Ectodermal cell (in vitro differentiated cells): ENCODE measurements around the gene TMEM250.

Source experiments
- H3K27ac ChIP-seq: 2 replicates; pipeline ENCODE4 v1.7.0; 2013; ENCODE audit warnings: mild to moderate bottlenecking, low read depth, low read length; ENCODE audit not compliant: insufficient read depth, poor library complexity, severe bottlenecking
- H3K27me3 ChIP-seq: 2 replicates; pipeline ENCODE4 v1.7.0; 2013; ENCODE audit warnings: mild to moderate bottlenecking, low read length; ENCODE audit not compliant: insufficient read depth, control insufficient read depth, poor library complexity, severe bottlenecking
- H3K36me3 ChIP-seq: one replicate; pipeline ENCODE4 v1.7.0; 2013; ENCODE audit warnings: low read length; ENCODE audit not compliant: control insufficient read depth, insufficient read depth
- H3K4me1 ChIP-seq: one replicate; pipeline ENCODE4 v1.7.0; 2013; ENCODE audit warnings: low read length; ENCODE audit not compliant: control insufficient read depth, insufficient read depth
- H3K4me3 ChIP-seq: 2 replicates; pipeline ENCODE4 v1.7.0; 2013; ENCODE audit warnings: low read depth, low read length, control low read depth; ENCODE audit not compliant: insufficient read depth
- H3K9me3 ChIP-seq: 2 replicates; pipeline ENCODE4 v1.7.0; 2013; ENCODE audit warnings: mild to moderate bottlenecking, low read length, moderate library complexity; ENCODE audit not compliant: control insufficient read depth
- WGBS, 2 experiments: methylation state at CpG; one replicate each; pipeline ENCODE4 v1.1.7; 2013; ENCODE audit warnings: missing lambda C conversion rate in 2 of 2; 5-methylcytosine and 5-hydroxymethylcytosine counted together

The TMEM250 gene

DNA sequence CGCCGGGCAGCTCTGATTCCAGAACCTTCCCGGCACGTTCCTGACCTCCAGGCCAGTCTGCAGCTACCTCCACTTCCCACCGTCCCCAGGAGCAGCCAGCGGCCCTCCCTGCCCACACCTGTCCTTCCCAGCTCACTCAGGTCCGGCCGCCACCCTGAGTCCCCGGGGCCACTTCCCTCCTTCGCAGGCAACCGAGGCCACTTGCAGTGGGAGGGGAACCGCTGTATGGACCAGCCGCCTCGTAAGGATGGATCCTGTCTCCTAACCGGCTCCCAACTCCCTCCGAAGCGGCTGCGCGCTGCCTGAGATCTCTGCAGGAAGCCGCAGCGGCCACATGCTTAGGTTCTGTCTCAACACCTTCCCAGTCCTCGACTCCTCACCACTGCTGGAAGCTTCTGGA is 7.5 kb downstream of the TMEM250 start:
- 91 to 92% methylated on average over 22 of the region's 22 CpGs for WGBS, 2 experiments
- Histone ChIP-seq H3K4me1 (peaks cover 26% of the 10 kb centered on the region), H3K27ac (no peak overlapping the region), H3K36me3 (peaks cover 3% of the 10 kb centered on the region), H3K9me3 (no peaks in the 10 kb centered on the region), H3K27me3 (no peaks in the 10 kb centered on the region), H3K4me3 (no peak overlapping the region)

DNA sequence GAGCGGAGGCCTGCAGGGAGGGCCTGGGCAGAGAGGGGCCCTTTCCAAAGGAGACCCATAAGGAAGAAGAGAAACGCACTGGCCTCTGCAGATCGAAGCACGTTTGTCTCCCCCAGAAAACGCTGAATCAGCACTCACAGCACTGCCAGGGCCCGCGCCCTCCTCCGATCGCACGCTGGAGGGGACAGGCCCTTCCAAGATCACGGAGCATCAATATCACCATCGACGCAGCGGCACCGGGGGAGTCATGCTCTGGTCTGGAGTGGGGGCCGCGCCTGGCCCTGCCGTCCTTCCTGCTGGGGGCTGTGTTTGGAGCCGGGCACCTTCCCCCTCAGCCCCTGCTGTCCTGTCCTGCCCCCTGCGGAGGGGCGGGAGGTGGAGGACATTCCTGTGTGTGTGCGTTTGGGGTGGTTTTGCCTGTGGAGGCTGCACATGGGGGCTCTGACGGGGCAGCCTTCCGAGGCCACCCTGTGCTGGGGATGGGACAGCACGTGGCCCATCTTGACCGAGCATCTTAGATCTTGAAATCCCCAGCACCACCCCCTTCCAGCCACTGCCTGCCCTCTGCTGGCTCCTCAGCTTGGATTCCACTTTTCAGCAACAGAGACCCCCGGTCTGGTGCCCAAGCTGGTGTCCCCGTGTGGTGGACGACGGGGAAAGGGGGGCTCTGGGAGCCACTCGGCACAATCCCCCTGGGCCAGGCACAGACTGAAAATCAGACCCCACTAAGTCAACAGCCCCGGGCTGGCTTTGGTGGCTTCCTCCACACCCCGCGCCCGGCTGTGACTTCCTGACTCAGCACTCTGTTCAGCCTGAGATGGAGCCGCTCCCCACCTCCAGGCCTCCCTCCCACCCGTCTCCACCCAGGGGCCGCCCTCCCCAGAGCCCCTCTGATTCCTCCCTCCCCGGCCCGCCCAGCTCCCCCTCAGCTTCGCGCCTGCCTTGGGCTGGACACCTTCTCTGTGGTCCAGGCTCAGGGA is 8.3 kb downstream of the TMEM250 start:
- peak overlapping the region; percentile 35 for H3K4me3 ChIP-seq
- WGBS, 2 experiments, result 27 to 32% methylated on average over 42 of the region's 42 CpGs
- peaks cover 31% of the 10 kb centered on the region for H3K4me1 ChIP-seq
- no peaks in the 10 kb centered on the region for H3K27me3 ChIP-seq
- H3K27ac ChIP-seq, result peak overlapping the region; percentile 50
- H3K9me3 ChIP-seq, result no peaks in the 10 kb centered on the region
- no peaks in the 10 kb centered on the region for H3K36me3 ChIP-seq

DNA sequence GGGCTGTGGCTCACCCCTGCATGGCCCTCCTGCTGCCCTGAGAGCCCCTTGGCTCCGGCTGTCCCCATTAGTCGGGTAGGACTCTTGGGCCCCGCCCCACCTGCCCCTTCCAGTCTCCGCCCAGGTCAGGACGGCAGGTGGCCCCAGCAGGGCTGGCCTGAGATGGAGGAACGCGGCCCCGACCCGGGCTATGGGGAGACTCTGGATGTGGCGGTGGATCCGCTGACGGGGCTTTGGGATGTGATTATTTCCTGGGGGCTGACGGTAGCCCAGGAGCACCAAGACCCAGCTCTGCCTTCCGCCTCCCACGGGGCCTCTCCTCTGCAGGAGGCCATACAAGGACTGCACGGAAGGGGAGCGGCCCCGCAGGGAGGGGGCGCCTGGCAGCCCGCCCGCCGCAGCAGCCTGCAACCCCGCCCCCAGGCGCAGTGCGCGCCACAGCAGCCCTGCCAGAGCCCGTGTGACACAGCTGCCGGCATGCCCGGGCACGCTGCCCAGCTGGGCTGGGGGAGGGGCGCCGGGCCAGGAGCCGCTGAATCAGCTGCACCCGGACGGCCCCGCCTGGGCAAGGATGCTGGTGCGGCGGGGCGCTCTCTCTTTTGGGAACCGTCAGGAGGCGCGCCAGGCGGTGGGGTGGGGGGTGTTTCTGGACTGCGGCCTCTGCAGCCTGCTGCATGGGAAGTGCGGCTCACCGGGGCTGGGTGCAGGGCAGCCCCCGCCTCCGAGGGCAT is 9.2 kb downstream of the TMEM250 start:
- H3K4me3 ChIP-seq, result peak overlapping the region; percentile 35
- H3K27ac ChIP-seq, result peak overlapping the region; percentile 60
- H3K9me3 ChIP-seq, result no peaks in the 10 kb centered on the region
- H3K27me3 ChIP-seq, result no peaks in the 10 kb centered on the region
- H3K4me1 ChIP-seq, result peaks cover 36% of the 10 kb centered on the region
- WGBS, 2 experiments, result 1 to 2% methylated on average over 48 of the region's 48 CpGs
- H3K36me3 ChIP-seq, result no peaks in the 10 kb centered on the region

DNA sequence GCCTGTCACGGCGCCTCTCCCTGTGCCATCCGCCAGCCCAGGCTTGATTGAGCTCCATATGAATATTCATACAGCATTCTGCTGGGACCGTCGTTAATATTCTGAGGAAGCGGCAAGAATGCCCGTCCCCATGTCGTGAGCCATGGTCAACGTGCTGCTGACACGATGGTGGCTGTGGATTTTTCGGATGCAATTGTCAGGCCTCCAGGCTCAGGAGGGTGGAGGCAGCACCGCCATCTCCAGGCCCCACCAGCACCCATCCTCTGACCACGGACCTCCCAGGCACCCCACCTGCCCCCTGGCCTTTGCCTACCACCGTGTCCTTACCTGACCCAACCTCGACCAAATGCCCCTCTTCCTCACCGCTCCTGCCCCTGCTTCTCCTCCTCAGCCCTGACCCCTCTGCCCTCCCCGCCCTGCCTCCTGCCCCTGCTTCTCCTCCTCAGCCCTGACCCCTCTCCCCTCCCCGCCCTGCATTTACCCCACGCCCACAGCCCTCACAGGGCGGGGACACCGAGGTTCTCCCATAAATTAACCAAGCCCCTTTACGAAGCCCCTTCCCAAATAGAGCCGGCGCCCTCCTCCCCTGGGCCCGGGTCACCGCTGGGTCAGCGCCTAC is 9.9 kb downstream of the TMEM250 start:
- H3K4me3 ChIP-seq, result peak overlapping the region; percentile 35
- H3K27ac ChIP-seq, result no peak overlapping the region
- H3K36me3 ChIP-seq, result no peaks in the 10 kb centered on the region
- H3K9me3 ChIP-seq, result no peaks in the 10 kb centered on the region
- 72 to 74% methylated on average over 27 of the region's 27 CpGs for WGBS, 2 experiments
- H3K4me1 ChIP-seq, result peaks cover 43% of the 10 kb centered on the region
- no peaks in the 10 kb centered on the region for H3K27me3 ChIP-seq

DNA sequence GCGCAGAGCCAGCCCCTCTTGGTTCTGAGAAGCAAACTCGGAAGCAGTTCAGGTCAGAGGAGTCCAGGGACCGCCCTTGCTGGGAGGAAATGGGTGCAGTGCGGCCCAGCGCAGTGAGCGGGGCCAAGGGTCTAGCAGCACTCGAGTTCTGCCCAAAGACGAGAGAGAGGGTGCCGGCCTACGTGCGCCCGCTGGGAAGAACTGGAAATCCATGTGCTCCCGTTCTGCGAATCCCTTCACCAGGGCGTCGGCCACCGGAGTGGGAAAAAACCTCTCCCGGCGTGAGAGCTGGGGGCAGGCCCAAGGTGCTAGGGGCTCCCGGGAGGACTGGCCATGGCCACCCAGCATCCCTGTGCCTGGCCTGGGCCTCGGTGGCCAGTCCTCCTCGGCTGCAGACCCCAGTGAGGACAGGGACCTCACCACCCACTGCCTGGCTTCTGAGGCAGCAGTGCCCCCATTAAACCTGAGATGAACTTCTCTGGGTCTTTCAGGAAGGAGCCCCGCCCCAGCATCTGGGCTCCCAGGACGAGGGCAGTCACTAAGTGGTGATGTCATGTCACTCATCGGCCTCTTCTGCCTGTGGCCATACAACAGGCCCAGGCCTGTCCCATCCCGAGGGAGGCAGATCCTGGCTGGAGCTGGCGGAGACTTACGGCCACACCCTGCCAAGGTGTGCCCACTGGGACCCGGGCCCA is 10.6 kb downstream of the TMEM250 start:
- no peak overlapping the region for H3K4me3 ChIP-seq
- no peaks in the 10 kb centered on the region for H3K27me3 ChIP-seq
- no peaks in the 10 kb centered on the region for H3K36me3 ChIP-seq
- H3K27ac ChIP-seq, result no peak overlapping the region
- H3K9me3 ChIP-seq, result no peaks in the 10 kb centered on the region
- WGBS, 2 experiments, result 90 to 91% methylated on average over 29 of the region's 29 CpGs
- H3K4me1 ChIP-seq, result peaks cover 45% of the 10 kb centered on the region

DNA sequence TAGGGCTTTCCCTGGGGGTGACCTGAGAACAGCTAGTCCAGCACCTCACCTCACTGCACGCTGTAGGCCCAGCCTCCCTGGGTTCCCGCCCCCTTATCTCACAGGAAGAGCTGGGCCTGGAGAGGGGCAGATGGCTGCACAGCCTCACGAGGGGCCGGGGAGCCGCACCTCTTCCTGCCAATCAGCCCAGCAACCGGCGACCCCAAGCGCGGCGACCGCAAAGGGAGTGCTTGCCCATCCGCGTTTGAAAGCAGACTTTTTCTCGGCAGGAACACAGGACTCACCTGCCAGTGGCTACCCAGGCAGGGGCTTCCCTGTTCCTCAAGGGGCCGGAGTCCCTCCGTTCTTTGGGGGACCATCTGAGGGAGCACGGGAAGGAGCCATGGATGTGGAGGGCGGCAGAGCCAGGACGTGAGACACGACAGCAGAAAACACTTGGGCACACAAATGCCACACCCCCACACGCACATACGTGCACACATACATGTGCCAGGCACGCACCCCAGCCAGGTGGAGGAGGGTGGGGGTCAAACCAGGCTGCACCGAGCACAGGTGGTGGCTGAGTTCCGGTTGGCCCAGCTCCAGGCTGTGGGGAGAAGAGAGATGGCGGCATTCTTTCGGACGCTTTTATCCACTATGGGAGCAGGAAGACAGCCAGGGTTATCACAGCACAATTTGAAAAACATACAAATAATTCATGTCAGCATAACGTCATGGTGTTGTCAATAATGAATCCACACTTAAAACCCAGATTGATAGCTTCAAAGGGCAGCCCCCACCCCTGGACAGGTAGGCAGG is 11.3 kb downstream of the TMEM250 start:
- H3K9me3 ChIP-seq, result no peaks in the 10 kb centered on the region
- 86% methylated on average over 29 of the region's 29 CpGs for WGBS, 2 experiments
- H3K36me3 ChIP-seq, result no peaks in the 10 kb centered on the region
- no peaks in the 10 kb centered on the region for H3K27me3 ChIP-seq
- H3K4me1 ChIP-seq, result peaks cover 47% of the 10 kb centered on the region
- H3K4me3 ChIP-seq, result no peak overlapping the region
- no peak overlapping the region for H3K27ac ChIP-seq

DNA sequence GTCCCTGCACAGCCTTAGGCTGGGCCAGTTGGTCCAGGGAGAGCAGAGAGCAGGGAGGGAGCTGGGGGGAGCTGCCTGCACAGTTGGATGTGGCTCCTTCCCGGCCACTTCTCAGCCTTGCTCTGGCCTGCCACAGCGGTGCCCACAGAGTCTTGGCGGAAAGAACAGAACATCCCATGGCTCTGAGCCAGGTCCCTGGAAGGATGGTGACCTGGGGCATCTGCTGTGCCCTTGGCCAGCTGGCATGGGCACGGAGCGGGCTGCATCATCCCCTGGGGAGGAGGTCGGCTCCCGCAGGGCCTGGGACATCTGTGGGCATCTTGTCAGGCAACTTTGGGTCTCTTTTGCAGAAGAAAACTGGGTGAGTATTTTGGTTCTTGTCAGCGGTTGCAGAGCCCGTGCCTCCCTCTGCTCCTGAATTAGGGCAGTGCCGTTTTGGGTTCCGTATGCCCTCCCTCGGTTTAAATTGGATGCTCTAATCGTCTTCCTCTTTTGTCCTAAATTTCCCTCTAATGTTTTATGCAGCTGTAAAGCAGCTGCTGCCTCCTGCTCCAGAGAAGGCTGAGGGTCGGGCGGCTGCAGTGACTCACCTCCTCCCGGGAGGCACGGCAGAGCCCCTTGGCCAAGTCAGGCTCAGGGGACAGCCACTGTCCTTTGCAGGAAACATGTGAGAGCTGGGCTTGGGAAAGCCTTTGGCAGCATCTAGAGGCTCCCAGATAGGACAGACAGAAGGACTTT is 13.1 kb downstream of the TMEM250 start:
- H3K4me3 ChIP-seq, result no peak overlapping the region
- no peaks in the 10 kb centered on the region for H3K9me3 ChIP-seq
- no peaks in the 10 kb centered on the region for H3K27me3 ChIP-seq
- H3K36me3 ChIP-seq, result no peaks in the 10 kb centered on the region
- peaks cover 47% of the 10 kb centered on the region for H3K4me1 ChIP-seq
- 78 to 82% methylated on average over 17 of the region's 17 CpGs for WGBS, 2 experiments
- no peak overlapping the region for H3K27ac ChIP-seq

DNA sequence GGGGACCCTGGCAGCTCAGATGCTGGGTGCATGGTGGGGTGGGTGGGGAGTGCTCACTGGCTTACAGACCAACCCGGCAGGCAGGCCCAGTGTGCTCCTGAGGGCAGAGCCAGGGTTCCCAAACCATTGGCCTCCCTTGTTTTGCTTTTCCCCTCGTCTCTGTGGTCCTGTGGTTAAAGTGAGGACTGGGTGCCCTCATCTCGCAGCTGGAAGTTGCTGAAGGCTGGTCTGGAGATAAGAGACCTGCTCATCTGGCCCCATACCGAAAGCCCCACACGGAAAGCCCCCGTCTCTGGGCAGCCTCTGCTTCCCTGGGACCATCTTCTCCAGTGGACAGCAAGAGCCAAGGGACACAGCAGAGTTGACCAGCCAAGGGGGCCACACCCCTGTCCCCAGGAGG is 13.8 kb downstream of the TMEM250 start:
- no peak overlapping the region for H3K4me3 ChIP-seq
- H3K4me1 ChIP-seq, result peaks cover 47% of the 10 kb centered on the region
- no peak overlapping the region for H3K27ac ChIP-seq
- H3K27me3 ChIP-seq, result no peaks in the 10 kb centered on the region
- H3K9me3 ChIP-seq, result no peaks in the 10 kb centered on the region
- no peaks in the 10 kb centered on the region for H3K36me3 ChIP-seq
- 85 to 87% methylated on average over 6 of the region's 6 CpGs for WGBS, 2 experiments

DNA sequence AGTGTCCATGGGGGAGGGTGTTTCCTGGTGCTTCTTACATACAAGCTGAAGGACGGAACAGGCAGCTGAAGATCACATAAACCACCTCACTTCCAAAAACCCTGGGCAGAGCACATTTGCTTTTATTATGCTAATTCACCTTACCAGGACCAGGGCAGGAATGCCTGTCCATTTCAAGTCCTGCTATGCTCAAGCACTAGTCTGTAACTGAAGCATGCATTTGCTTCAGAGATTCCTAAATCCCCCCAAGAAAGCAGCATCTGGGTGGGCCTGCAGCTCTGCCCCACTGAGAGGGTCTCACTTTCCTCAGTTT is 14.2 kb downstream of the TMEM250 start:
- Histone ChIP-seq H3K4me3 (no peak overlapping the region), H3K27me3 (no peaks in the 10 kb centered on the region), H3K9me3 (no peaks in the 10 kb centered on the region), H3K36me3 (no peaks in the 10 kb centered on the region), H3K27ac (no peak overlapping the region), H3K4me1 (peaks cover 45% of the 10 kb centered on the region)
- WGBS, 2 experiments, result 47 to 55% methylated on average over 1 of the region's 1 CpG
